NCI-H510A (cell line): ENCODE measurements around the gene PRIMA1.

Source experiments
- DNase-seq: peaks from one replicate; lab custom pipeline; 2025; lab: John Stamatoyannopoulos, UW

The PRIMA1 gene

DNA sequence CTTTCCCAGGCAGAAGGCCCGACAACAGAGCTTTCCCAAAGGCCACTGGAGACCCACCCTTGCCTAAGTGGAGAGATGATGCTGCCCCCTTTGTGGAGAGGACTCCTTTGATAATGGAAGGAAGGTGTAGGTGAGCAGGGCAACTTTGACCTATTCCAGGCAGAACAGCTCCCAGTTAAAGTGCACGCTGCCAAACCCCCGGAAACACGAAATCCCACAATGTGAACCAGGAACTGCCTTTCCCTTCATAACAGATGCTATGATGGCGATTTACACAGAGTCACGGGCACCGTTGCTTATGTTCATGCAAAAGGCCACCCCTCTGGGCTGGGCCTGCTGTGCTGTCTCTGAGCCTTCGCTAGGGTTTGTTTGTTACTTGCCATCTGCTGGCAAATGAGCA, 34.6 kb downstream of the PRIMA1 start:
- no peak for DNase-seq

DNA sequence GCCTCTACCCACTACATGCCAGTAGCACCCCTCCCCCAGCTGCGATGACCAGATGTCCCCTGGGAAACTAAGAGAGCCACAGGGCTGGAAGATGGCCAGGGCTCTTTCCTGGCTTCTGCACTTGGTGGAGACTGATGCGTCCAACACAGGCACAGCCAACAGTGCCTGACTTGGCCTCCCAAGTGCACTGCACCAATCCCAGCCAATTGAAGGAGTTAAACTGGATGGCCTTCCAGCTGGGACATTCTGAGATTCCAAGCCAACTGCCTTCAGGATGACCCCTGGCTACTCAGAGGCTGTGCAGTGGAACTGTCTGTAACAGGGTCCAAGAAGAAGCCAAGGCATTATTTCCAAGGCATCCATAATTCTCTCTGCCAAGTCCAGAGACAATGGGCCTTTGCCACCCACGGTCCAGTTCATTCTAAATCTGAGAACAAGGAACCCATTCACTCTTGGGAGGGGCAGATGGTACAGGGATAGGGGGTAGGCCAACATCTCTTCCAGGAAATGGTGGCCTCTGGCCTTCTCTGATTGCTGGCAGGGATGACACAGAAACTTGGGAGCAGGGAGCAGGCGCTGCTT, 35.2 kb downstream of the PRIMA1 start:
- no peak for DNase-seq

- no peak for DNase-seq
Observed at GRCh38 chr14:93751946-93752655, 36.2 kb downstream of the PRIMA1 start.

DNA sequence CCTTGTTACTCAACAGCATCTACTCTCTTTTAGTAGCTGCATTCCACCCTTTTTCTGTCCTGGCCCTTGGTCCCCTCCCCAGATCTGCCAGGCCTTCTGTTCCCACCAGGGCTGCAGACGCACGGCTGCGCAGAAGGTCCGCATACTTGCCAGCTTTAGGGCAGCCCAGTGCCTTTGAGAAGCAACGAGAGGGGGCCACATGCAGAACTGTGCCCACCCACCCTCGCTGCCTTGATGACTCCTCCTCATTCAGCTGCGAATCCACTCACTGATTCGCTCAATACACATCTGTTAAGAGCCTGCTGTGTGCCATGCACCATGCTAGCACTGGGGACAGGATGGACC, 39.2 kb downstream of the PRIMA1 start:
- DNase-seq: no peak

DNA sequence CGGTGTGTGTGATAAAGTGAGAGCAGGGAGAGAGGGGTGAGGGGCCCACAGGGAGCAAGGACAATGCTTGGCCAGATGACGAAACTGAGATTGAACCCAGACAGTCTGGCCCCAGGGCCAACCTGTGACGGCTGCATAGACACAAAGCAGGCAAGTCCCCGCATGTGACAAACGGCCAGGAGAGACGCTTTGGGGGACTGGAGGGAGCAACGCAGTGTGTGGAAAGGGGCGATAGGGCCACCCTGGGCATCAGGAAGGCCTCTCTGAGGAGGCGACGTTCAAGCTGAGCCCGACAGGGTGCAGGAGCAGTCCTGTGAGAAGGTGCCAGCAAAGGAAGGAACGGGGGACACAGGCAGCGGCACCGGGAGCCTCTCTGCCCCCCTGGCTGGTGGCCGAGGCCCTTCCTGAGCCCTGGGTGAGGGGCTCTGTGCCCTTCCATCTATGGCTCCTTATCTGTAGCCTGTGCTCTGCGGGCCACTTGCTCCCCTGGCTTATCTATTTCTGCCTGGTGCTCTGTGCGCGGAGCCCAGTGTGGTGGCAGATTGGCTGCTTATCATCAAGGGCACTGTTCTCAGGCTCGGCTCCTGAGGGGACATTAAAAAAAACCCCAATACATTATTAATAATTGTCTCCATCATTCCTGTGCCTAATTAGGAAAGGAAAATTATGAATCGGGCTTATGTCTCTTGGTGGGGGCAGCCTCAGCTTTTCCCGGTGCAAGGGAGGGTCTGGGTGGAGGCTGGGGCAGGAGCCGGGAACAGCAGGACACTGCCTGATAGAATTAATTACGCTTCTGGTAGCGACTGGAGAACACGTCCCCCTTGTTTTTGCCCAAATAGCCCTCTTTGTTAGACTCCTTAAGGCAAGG, 39.8 kb downstream of the PRIMA1 start:
- DNase-seq: no peak

DNA sequence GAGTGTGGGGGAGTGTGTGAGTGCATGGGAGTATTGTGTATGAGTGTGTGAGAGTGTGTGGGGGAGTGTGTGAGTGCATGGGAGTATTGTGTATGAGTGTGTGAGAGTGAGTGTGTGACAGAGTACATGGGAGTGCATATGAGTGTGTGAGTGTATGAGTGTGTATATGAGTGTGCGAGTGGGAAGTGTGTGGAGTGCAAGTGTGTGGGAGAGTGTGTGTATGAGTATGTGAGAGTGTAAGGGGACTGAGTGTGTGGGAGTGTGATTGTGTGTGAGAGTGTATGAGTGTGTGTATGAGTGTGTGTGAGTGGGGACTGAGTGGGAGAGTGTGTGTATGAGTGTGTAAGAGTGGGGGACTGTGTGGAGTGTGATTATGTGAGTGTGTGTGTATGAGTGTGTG, 40.7 kb downstream of the PRIMA1 start:
- DNase-seq: no peak

- DNase-seq: no peak
Observed at GRCh38 chr14:93747102-93747501, 41.2 kb downstream of the PRIMA1 start.

DNA sequence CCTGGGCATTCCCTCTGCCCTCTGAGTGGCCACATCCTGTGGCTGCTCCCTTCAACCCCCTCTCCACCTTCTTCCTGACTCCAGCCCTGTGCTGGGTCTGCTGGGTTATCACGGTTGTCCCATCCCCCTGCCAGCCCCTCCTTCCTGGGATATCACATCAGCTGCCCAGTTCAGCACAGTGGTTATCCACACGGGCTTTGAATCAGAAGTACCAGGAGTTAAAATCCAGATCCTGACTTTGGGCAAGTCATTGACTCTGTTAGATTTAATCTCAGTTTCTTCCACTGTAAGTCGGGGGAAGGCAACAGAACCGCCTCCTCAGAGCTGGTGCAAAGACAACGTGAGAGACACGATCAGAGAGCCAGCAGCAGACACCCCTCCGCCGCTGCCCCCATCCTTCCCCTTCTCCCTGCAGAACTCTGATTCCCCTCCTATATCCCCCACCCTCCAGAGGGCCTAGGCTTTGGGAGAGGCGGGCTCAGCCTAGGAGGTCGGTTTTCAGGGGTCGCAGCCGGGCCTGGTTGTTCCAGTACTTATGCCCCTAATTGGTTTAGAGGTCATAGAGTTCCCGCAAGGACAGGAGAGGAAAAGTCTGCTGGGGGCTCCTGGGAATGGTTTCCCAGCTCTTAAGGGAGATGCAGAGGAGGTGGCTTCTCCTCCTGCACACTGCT, 42.5 kb downstream of the PRIMA1 start:
- no peak for DNase-seq

DNA sequence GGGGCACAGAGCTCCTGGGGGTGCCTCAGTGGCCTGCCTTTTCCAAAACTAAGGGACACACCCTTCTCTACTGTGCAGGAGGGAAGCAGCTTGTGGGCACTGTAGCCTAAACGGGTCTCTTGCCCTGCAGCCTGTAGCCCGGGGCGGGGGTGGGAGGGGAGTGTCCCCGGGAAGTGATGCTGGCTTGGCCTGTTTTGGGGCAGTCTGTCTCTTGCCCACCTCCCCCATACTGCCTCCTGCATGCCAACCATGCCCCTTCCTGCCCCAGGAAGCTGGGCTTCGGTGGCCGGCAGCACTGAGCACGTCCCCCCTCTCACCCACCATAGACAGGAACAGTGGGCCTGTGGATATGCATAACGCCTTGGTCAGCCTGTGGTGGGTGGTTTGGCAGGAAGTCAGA, 43.4 kb downstream of the PRIMA1 start:
- no peak for DNase-seq

DNA sequence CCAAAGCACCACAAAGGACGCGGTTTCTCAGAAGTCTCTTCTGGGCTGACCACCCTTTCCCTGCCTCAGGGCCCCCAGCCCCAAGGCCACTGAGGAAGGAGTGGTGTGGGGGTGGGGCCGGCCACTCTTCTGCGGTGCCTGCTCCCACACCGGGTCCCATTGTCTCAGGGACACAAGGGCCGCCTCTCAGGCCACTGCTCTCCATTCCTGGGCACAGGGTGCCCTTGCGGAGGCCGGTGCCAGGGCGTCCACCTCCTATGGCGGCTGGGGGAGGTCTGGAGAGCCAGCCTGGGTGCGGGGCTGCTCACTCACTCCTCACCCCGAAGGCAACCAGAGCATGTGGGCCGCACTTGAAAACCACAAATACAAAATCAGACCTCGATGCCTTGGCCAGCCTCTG, 44.1 kb downstream of the PRIMA1 start:
- DNase-seq: no peak

DNA sequence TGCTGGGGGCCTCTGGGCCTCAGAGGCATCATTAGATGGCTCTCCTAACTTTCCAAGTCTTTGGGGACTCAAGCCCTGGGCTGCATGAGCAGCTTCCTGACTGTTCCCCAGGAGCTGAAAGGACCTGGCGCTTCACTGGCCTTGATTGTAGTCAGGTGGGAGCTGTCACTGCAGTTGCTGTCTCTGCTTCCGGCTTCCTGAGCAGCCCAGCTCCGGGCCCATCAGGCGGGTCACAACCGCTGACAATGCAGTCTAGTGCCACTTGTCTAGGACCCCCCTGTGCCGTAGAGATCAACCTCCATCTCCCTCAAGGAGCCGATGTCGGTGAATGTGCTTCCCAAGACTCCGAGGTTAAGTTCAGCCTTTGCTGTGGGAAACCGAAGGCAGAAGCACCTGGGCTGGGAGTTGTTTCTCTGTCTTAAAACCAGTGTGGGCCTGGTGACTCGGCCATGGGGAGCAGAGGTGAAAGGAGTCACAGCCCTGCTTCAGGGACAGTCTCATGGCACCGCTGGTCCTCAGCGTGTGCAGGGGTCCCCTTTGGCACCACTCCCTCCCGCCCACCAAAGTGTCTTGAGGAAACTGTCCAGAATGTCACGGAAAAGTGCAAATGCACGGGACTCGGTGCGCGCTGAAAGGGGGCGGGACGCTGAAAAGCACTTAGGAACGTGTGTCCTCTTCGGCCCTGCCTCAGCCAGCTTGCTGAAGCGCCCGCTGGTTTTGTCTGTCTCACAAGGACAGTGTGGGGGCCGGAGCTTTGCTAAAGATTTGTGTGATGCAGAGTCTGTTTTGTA, 44.8 kb downstream of the PRIMA1 start:
- DNase-seq: no peak

DNA sequence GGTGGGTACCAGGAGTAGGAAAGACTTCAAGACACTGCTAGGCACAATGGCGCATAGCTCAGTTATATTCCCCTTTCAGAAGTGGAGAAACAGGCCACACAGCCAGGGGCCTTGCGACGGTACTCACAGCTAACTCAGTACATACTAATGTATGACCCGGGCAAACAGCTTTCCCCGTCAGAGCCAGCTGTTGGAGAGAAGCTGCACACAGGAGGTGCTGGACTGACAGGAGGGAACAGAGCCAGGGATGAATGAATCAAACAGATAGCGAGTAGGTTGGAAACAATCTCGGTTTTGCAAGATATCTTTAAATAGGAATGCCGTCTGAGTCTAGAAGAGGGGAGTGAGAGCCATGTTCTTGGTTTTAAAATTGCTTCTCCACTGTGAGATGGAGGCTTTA, 45.5 kb downstream of the PRIMA1 start:
- no peak for DNase-seq

DNA sequence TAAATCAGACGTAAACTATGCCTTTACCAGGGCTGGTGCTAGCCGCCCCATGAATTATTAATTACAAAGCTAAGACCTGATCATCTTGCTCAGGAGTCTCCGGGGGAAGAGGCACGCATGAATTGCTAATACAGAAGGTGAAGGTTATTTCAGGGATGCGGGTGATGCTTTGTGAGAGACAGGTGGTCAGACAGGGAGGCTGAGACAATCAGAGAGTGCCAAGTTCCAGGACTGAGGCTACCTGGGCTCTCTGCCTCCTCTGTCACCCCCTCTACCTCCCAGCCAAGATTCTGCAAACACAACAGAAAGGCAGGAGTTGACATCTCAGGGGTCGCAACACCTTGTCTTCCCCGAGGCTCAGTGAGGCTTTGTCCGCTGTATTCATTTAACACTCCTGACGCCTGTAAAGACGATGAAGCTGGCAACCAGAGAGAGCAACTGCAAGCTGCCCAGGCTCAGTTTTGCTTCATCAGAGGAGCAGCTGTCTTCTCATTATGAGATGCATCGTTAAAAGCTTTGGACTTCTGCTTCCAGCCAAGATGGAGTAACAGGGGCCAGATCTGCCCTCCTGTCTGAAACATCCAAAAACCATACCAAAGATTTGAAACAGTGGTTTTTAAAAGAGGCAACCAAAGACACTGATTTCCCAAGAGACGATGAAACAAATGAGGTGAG, 46.6 kb downstream of the PRIMA1 start:
- no peak for DNase-seq

DNA sequence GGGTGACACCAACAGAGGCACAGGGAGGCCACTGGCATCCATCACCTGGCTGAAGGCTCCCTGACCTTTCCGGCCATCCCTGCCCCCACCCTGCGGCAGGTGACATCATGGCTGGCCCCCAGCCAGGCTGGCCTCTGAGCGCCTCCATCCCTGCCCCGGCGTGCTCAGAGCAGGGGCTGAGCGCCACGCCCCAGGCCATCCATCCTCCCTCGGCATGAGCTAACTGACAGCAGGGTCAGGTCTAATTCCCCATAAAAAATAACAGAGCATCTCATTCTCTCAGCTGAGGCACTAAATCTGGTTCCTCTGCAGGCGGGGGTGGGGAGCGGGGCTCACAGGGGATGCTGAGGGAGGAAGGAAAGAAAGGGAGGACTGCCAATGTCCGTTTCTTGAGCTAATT, 50.7 kb downstream of the PRIMA1 start:
- no peak for DNase-seq

GRCh38 chr14:93736378-93737014, 51.8 kb downstream of the PRIMA1 start:
- DNase-seq: no peak

GRCh38 chr14:93735206-93735605, 53.1 kb downstream of the PRIMA1 start:
- no peak for DNase-seq

GRCh38 chr14:93734086-93734822, 54.0 kb downstream of the PRIMA1 start:
- DNase-seq: no peak

- DNase-seq: no peak
Observed at GRCh38 chr14:93733631-93734030, 54.7 kb downstream of the PRIMA1 start.

GRCh38 chr14:93733231-93733630, 55.1 kb downstream of the PRIMA1 start:
- DNase-seq: no peak

- DNase-seq: no peak
Observed at GRCh38 chr14:93732524-93732923, 55.8 kb downstream of the PRIMA1 start.
